GM23338 (cell line): ENCODE data around the gene RNF103. TPM values are rescaled to one million over a fixed set of nuclear protein-coding genes. Genes with fewer than 3 reads are reported as not detected.

Source experiments
- ATAC-seq: fragments of 200-7000 bp; cut with Tn5 transposase; 3 replicates; pipeline ENCODE4 v1.9.1; 2020
- DNase-seq: peaks from one replicate; pipeline ENCODE4 v3.0.0-alpha.2; 2015; ENCODE audit warnings: low spot score
- H2AFZ ChIP-seq: fragments of 200-600 bp; sonication (generic); 2 replicates; pipeline ENCODE4 v1.8.0; 2016; ENCODE audit warnings: antibody characterized with exemption, mild to moderate bottlenecking, moderate library complexity
- H3F3A ChIP-seq: fragments of 200-600 bp; sonication (generic); replicated peaks from 2 replicates; pipeline ENCODE4 v1.8.0; 2017; ENCODE audit warnings: antibody characterized with exemption, mixed run types, low read depth
- H3K27ac ChIP-seq: fragments of 200-600 bp; sonication (generic); 2 replicates; pipeline ENCODE4 v1.6.1; 2016; ENCODE audit warnings: low read depth
- H3K27me3 ChIP-seq: fragments of 200-600 bp; sonication (generic); 2 replicates; pipeline ENCODE4 v1.8.0; 2016; ENCODE audit warnings: mild to moderate bottlenecking, mixed run types, moderate library complexity; ENCODE audit not compliant: insufficient read depth
- H3K36me3 ChIP-seq: fragments of 200-600 bp; sonication (generic); 2 replicates; pipeline ENCODE4 v1.8.0; 2016; ENCODE audit warnings: mild to moderate bottlenecking; ENCODE audit not compliant: insufficient read depth
- H3K4me1 ChIP-seq: fragments of 200-600 bp; sonication (generic); 2 replicates; pipeline ENCODE4 v1.8.0; 2016; ENCODE audit warnings: mild to moderate bottlenecking, moderate library complexity; ENCODE audit not compliant: insufficient read depth
- H3K4me2 ChIP-seq: fragments of 200-600 bp; sonication (generic); 2 replicates; pipeline ENCODE4 v1.7.1; 2017; ENCODE audit warnings: mixed run types
- H3K4me3 ChIP-seq: fragments of 200-600 bp; sonication (generic); 2 replicates; pipeline ENCODE4 v1.6.1; 2016; ENCODE audit warnings: mixed run types
- H3K79me2 ChIP-seq: fragments of 200-600 bp; sonication (generic); replicated peaks from 2 replicates; pipeline ENCODE4 v1.8.0; 2017; ENCODE audit warnings: mild to moderate bottlenecking; ENCODE audit not compliant: insufficient read depth
- H3K9me2 ChIP-seq: fragments of 200-600 bp; sonication (generic); 2 replicates; pipeline ENCODE4 v1.8.0; 2017; ENCODE audit not compliant: insufficient read depth
- H4K20me1 ChIP-seq: fragments of 200-600 bp; sonication (generic); replicated peaks from 2 replicates; pipeline ENCODE4 v1.8.0; 2017; ENCODE audit warnings: mild to moderate bottlenecking; ENCODE audit not compliant: insufficient read depth
- H3K27ac Mint-ChIP-seq: 2 replicates; pipeline ENCODE4 v1.8.0; 2020; ENCODE audit warnings: inconsistent platforms, mild to moderate bottlenecking, moderate library complexity, mixed read lengths
- H3K27me3 Mint-ChIP-seq: 3 replicates; pipeline ENCODE4 v1.8.0; 2022; ENCODE audit warnings: low read depth, mild to moderate bottlenecking, moderate library complexity, mixed read lengths, inconsistent platforms; ENCODE audit not compliant: insufficient read depth, poor library complexity
- H3K36me3 Mint-ChIP-seq: 3 replicates; pipeline ENCODE4 v1.8.0; 2021; ENCODE audit warnings: low read depth, mild to moderate bottlenecking, inconsistent platforms, moderate library complexity, mixed read lengths
- H3K4me1 Mint-ChIP-seq: 3 replicates; pipeline ENCODE4 v1.8.0; 2020; ENCODE audit warnings: mild to moderate bottlenecking, inconsistent platforms, mixed read lengths
- H3K4me3 Mint-ChIP-seq: 3 replicates; pipeline ENCODE4 v1.8.0; 2021; ENCODE audit warnings: moderate library complexity, mild to moderate bottlenecking, inconsistent platforms, mixed read lengths
- H3K9me3 Mint-ChIP-seq: 3 replicates; pipeline ENCODE4 v1.8.0; 2020; ENCODE audit warnings: moderate library complexity, mild to moderate bottlenecking, inconsistent platforms, mixed read lengths
- CREB1 ChIP-seq: fragments of 250-450 bp; sonication (Bioruptor Pico); IDR thresholded peaks from 2 replicates; pipeline ENCODE4 v1.5.0; 2020; ENCODE audit warnings: low read depth, mild to moderate bottlenecking, moderate library complexity
- CTCF ChIP-seq, 2 experiments: fragments of 200-600 bp in 1 of 2; sonication (generic) in 1 of 2; conservative IDR thresholded peaks; 2 replicates each; pipeline versions ENCODE4 v1.5.1 to v1.6.1; 2016 to 2017; ENCODE audit warnings: antibody characterized with exemption in 2 of 2, low read depth in 2 of 2, mild to moderate bottlenecking in 2 of 2, moderate library complexity in 1 of 2
- EZH2 ChIP-seq: fragments of 200-600 bp; sonication (generic); IDR thresholded peaks from one replicate; pipeline ENCODE4 v1.8.0; 2017; ENCODE audit warnings: antibody characterized with exemption, mild to moderate bottlenecking, low read depth; ENCODE audit not compliant: unreplicated experiment
- NANOG ChIP-seq: IDR thresholded peaks from 2 replicates; pipeline ENCODE4 v1.6.1; 2016; ENCODE audit warnings: antibody characterized with exemption, borderline replicate concordance
- POLR2AphosphoS5 ChIP-seq: IDR thresholded peaks from 2 replicates; pipeline ENCODE4 v1.6.1; 2016; ENCODE audit warnings: antibody characterized with exemption, low read depth
- REST ChIP-seq: IDR thresholded peaks from one replicate; pipeline ENCODE4 v1.6.1; 2018; ENCODE audit warnings: antibody characterized with exemption; ENCODE audit not compliant: unreplicated experiment
- STAT1 ChIP-seq: IDR thresholded peaks from one replicate; pipeline ENCODE4 v1.6.1; 2016; ENCODE audit warnings: antibody characterized with exemption; ENCODE audit not compliant: unreplicated experiment
- ZNF114 ChIP-seq: fragments of 250-450 bp; sonication (Bioruptor Pico); IDR thresholded peaks from 2 replicates; pipeline ENCODE4 v1.5.0; 2020; ENCODE audit warnings: mild to moderate bottlenecking, moderate library complexity
- polyA plus RNA-seq: library from polyadenylated mRNA; unstranded; fragments of >200 nt; fragmentation: Nextera tagmentation; extraction: Ambion mirVana; gene quantifications from 2 replicates; pipeline ENCODE4 v1.2.1, GENCODE V29; 2016
- total RNA-seq: library from RNA; depleted of rRNA; stranded (reverse); fragments of >200 nt; shearing (Covaris generic); gene quantifications from 2 replicates; pipeline ENCODE4 v1.2.3, GENCODE V29; 2014

The RNF103 gene
- total and polyA plus RNA-seq, 2 experiments from 2014 or later = 3.8 to 5.9 TPM

- TF ChIP-seq EZH2 (no peak), CTCF (conservative IDR thresholded peaks at IDR 0.05; ENCODE audit: low read depth in 2 of 2) (no peak), CREB1 (CRISPR knock-in tag) (no peak), ZNF114 (CRISPR knock-in tag) (no peak), STAT1 (no peak), POLR2AphosphoS5 (no peak), REST (no peak), NANOG (no peak)
- H3K27me3 ChIP-seq = no peaks in the 10 kb centered on the region
Measured at GRCh38 chr2:86627550-86627949, 3.9 kb upstream of the RNF103 start.

GRCh38 chr2:86625096-86625495, 1.4 kb upstream of the RNF103 start:
- Histone ChIP-seq H3K9me2 (no peaks in the 10 kb centered on the region), H3K4me2 (no peak overlapping the region), H3K4me3 (no peak overlapping the region), H3K36me3 (no peaks in the 10 kb centered on the region), H2AFZ (no peak overlapping the region), H3K4me1 (peaks cover 12% of the 10 kb centered on the region; the same call in 1 of the 2 replicates), H3K27me3 (no peaks in the 10 kb centered on the region), H3F3A (no peaks in the 10 kb centered on the region), H4K20me1 (no peaks in the 10 kb centered on the region), H3K27ac (no peak overlapping the region), H3K79me2 (peaks cover 11% of the 10 kb centered on the region; the same call in 1 of the 2 replicates)
- Mint-ChIP-seq H3K4me3 (peak overlapping the region; percentile 44; the same call in 1 of the 3 replicates), H3K4me1 (peaks cover 9% of the 10 kb centered on the region; the same call in 2 of the 3 replicates), H3K9me3 (no peaks in the 10 kb centered on the region), H3K27me3 (peaks cover 2% of the 10 kb centered on the region), H3K36me3 (no peaks in the 10 kb centered on the region), H3K27ac (no peak overlapping the region)
- no peak for DNase-seq
- ATAC-seq = no peak
- no peak for TF ChIP-seq CTCF (conservative IDR thresholded peaks at IDR 0.05; ENCODE audit: low read depth in 2 of 2)

More at GRCh38 chr2:86627550-86627949, 3.9 kb upstream of the RNF103 start:
- Histone ChIP-seq H4K20me1 (no peaks in the 10 kb centered on the region), H3K4me1 (no peaks in the 10 kb centered on the region), H3K36me3 (no peaks in the 10 kb centered on the region), H3F3A (no peaks in the 10 kb centered on the region), H3K4me3 (no peak overlapping the region), H3K4me2 (no peak overlapping the region), H3K9me2 (no peaks in the 10 kb centered on the region), H3K79me2 (no peaks in the 10 kb centered on the region), H3K27ac (no peak overlapping the region), H2AFZ (no peak overlapping the region)
- Mint-ChIP-seq H3K27me3 (peaks cover 1% of the 10 kb centered on the region), H3K4me1 (peaks cover 11% of the 10 kb centered on the region), H3K27ac (no peak overlapping the region), H3K9me3 (no peaks in the 10 kb centered on the region), H3K36me3 (no peaks in the 10 kb centered on the region), H3K4me3 (no peak overlapping the region)
- ATAC-seq (no peak), DNase-seq (no peak)
